CD4-positive, alpha-beta memory T cell (primary cell): ENCODE measurements around the gene DBNDD2. TPM values are rescaled to one million over a fixed set of nuclear protein-coding genes. Genes with fewer than 3 reads are reported as not detected.

Source experiments
- CTCF ChIA-PET: fragments of 350-600 bp; sonication (Branson Sonifier 250); formaldehyde crosslinking; loops from one replicate; lab custom pipeline; 2021; ENCODE audit warnings: inconsistent platforms; ENCODE audit not compliant: partially characterized antibody; lab: Charles Lee
- POLR2A ChIA-PET: fragments of 350-600 bp; sonication (Branson Sonifier 250); formaldehyde crosslinking; loops from one replicate; lab custom pipeline; 2021; ENCODE audit not compliant: partially characterized antibody; lab: Charles Lee
- DNase-seq, 5 donors: peaks; one replicate each; pipeline versions ENCODE4 v3.0.0 to v3.0.0-alpha.2; 2020 to 2022; ENCODE audit warnings: mixed read lengths in 1 of 5
- H3K27ac ChIP-seq: one replicate; pipeline ENCODE4 v1.7.0; 2013; ENCODE audit warnings: low read depth, low read length
- H3K27me3 ChIP-seq: 2 replicates; pipeline ENCODE4 v1.7.0; 2013; ENCODE audit warnings: mild to moderate bottlenecking, low read length, moderate library complexity; ENCODE audit not compliant: insufficient read depth
- H3K36me3 ChIP-seq: 2 replicates; pipeline ENCODE4 v1.7.0; 2013; ENCODE audit warnings: mild to moderate bottlenecking, low read length, moderate library complexity; ENCODE audit not compliant: insufficient read depth
- H3K4me1 ChIP-seq: 2 replicates; pipeline ENCODE4 v1.7.0; 2013; ENCODE audit warnings: mild to moderate bottlenecking, low read length, moderate library complexity; ENCODE audit not compliant: insufficient read depth
- H3K4me3 ChIP-seq, 2 donors: one replicate each; pipeline ENCODE4 v1.7.0; 2013; ENCODE audit warnings: low read length in 2 of 2, mild to moderate bottlenecking in 1 of 2
- H3K9me3 ChIP-seq, 2 donors: one replicate each; pipeline ENCODE4 v1.7.0; 2013; ENCODE audit warnings: low read length in 2 of 2, control low read depth in 1 of 2; ENCODE audit not compliant: control insufficient read depth in 1 of 2
- H3K27ac Mint-ChIP-seq, 7 donors: one replicate each; pipeline ENCODE4 v1.8.0; 2020 to 2021; ENCODE audit warnings: mixed read lengths in 7 of 7, mild to moderate bottlenecking in 6 of 7, inconsistent platforms in 3 of 7, moderate library complexity in 3 of 7
- H3K27me3 Mint-ChIP-seq, 2 donors: one replicate each; pipeline ENCODE4 v1.8.0; 2020 to 2021; ENCODE audit warnings: mixed read lengths in 2 of 2
- H3K36me3 Mint-ChIP-seq, 2 donors: one replicate each; pipeline ENCODE4 v1.8.0; 2020 to 2021; ENCODE audit warnings: mixed read lengths in 2 of 2, inconsistent platforms in 1 of 2, mild to moderate bottlenecking in 1 of 2
- H3K4me1 Mint-ChIP-seq, 4 donors: one replicate each; pipeline ENCODE4 v1.8.0; 2020 to 2021; ENCODE audit warnings: mixed read lengths in 4 of 4, mild to moderate bottlenecking in 1 of 4
- H3K4me3 Mint-ChIP-seq, 8 donors: one replicate each; pipeline ENCODE4 v1.8.0; 2020 to 2021; ENCODE audit warnings: mixed read lengths in 8 of 8, mild to moderate bottlenecking in 7 of 8, moderate library complexity in 6 of 8, inconsistent platforms in 3 of 8
- H3K9me3 Mint-ChIP-seq, 8 donors: one replicate each; pipeline ENCODE4 v1.8.0; 2020 to 2021; ENCODE audit warnings: mixed read lengths in 8 of 8, mild to moderate bottlenecking in 5 of 8, inconsistent platforms in 3 of 8, moderate library complexity in 1 of 8
- intact Hi-C: fragments of 100-400 bp; cut with micrococcal nuclease; formaldehyde crosslinking; loops from one replicate; pipeline ENCODE4 v1.15.1; 2023
- polyA plus RNA-seq, 2 donors: library from polyadenylated mRNA; unstranded; fragments of 300-500 nt; fragmentation: Illumina TruSeq; gene quantifications; one replicate each; pipeline ENCODE4 v1.2.3, GENCODE V29; 2021
- total RNA-seq, 2 experiments: library from RNA; stranded (reverse); gene quantifications; one replicate each; pipeline ENCODE4 v1.2.3, GENCODE V29; 2021

DBNDD2 gene
- total and polyA plus RNA-seq, 4 experiments from 2014 or later, result 12.9 to 18.4 (median 16.6) TPM

GRCh38 chr20:45432294-45432693 lies 24.2 kb downstream of the DBNDD2 start:
- CTCF ChIA-PET, result interaction anchor here (10.1 kb wide), 1 partner anchor 64 kb away, joined by 543 read pairs; the partner anchor contains the start of genes SYS1 and TP53TG5
- DNase-seq, result no peak
- Histone ChIP-seq H3K9me3 (no peaks in the 10 kb centered on the region), H3K27ac (no peak overlapping the region), H3K36me3 (no peaks in the 10 kb centered on the region), H3K4me3 (no peak overlapping the region), H3K27me3 (no peaks in the 10 kb centered on the region), H3K4me1 (peaks cover 15% of the 10 kb centered on the region)
- Mint-ChIP-seq H3K27ac (peak overlapping the region in 1 of 7 donors; percentile 52), H3K27me3 (no peaks in the 10 kb centered on the region), H3K9me3 (no peaks in the 10 kb centered on the region), H3K4me3 (no peak overlapping the region), H3K4me1 (peaks cover 5 to 18% (median 7%) of the 10 kb centered on the region in 4 donors), H3K36me3 (peaks cover 8 to 27% of the 10 kb centered on the region in 2 donors)
- intact Hi-C loops, result no loop called here
- POLR2A ChIA-PET, result interaction anchor here (1.2 kb wide), 1 partner anchor 17 kb away, joined by 3 read pairs; the partner anchor contains the start of gene PIGT

GRCh38 chr20:45433316-45433715 lies 25.2 kb downstream of the DBNDD2 start:
- Mint-ChIP-seq H3K9me3 (no peaks in the 10 kb centered on the region), H3K4me3 (no peak overlapping the region), H3K4me1 (peaks cover 5 to 18% (median 7%) of the 10 kb centered on the region in 4 donors), H3K36me3 (peaks cover 3 to 16% of the 10 kb centered on the region in 2 donors), H3K27ac (peak overlapping the region in 1 of 7 donors; percentile 5), H3K27me3 (no peaks in the 10 kb centered on the region)
- no peaks in the 10 kb centered on the region for H3K36me3 ChIP-seq
- H3K4me1 ChIP-seq, result peaks cover 15% of the 10 kb centered on the region
- intact Hi-C loops, result no loop called here
- ChIA-PET CTCF (interaction anchor here (10.1 kb wide), 1 partner anchor 65 kb away, joined by 543 read pairs; the partner anchor contains the start of genes SYS1 and TP53TG5), POLR2A (interaction anchor here (1.2 kb wide), 1 partner anchor 18 kb away, joined by 3 read pairs; the partner anchor contains the start of gene PIGT)
- no peaks in the 10 kb centered on the region for H3K9me3 ChIP-seq
- no peaks in the 10 kb centered on the region for H3K27me3 ChIP-seq
- no peak for DNase-seq
- no peak overlapping the region for H3K27ac ChIP-seq
- H3K4me3 ChIP-seq, result no peak overlapping the region

- H3K36me3 Mint-ChIP-seq, result peaks cover 3 to 16% of the 10 kb centered on the region in 2 donors
- peak overlapping the region in 3 of 7 donors; percentile 37 to 92 (median 51) for H3K27ac Mint-ChIP-seq
- no peaks in the 10 kb centered on the region for H3K9me3 Mint-ChIP-seq
- peaks cover 5 to 18% (median 7%) of the 10 kb centered on the region in 4 donors for H3K4me1 Mint-ChIP-seq
- Histone ChIP-seq H3K27me3 (no peaks in the 10 kb centered on the region), H3K9me3 (no peaks in the 10 kb centered on the region), H3K4me3 (no peak overlapping the region), H3K36me3 (no peaks in the 10 kb centered on the region), H3K27ac (no peak overlapping the region), H3K4me1 (peaks cover 15% of the 10 kb centered on the region)
- DNase-seq, result no peak
- H3K27me3 Mint-ChIP-seq, result no peaks in the 10 kb centered on the region
- intact Hi-C loops, result no loop called here
- CTCF ChIA-PET, result interaction anchor here (5.0 to 10.1 kb wide), 3 partner anchors 17 to 115 kb away, joined by 83 to 543 read pairs (median 126); partner anchors contain the start of genes SYS1 and TP53TG5
- POLR2A ChIA-PET, result interaction anchor here (0.6 to 1.0 kb wide), 2 partner anchors 60 to 71 kb away, joined by 3 to 6 read pairs; partner anchors contain the start of gene SYS1
- H3K4me3 Mint-ChIP-seq, result no peak overlapping the region
Measured at GRCh38 chr20:45433976-45434375, 25.9 kb downstream of the DBNDD2 start.

- no peaks in the 10 kb centered on the region for H3K36me3 ChIP-seq
- Mint-ChIP-seq H3K27ac (peak overlapping the region; percentile 37 to 88 (median 64)), H3K27me3 (no peaks in the 10 kb centered on the region)
Measured at GRCh38 chr20:45436732-45437485, 28.8 kb downstream of the DBNDD2 start.

GRCh38 chr20:45440424-45440823 lies 32.3 kb downstream of the DBNDD2 start:
- no peaks in the 10 kb centered on the region for H3K36me3 Mint-ChIP-seq
- H3K27me3 ChIP-seq, result no peaks in the 10 kb centered on the region
- no peaks in the 10 kb centered on the region for H3K9me3 ChIP-seq
- no peak overlapping the region for H3K4me3 ChIP-seq
- no peak overlapping the region for H3K27ac ChIP-seq
- peaks cover 24% of the 10 kb centered on the region for H3K4me1 ChIP-seq
- H3K27me3 Mint-ChIP-seq, result peaks cover 3 to 4% of the 10 kb centered on the region in 2 donors
- intact Hi-C loops, result no loop called here
- POLR2A ChIA-PET, result no interaction called here
- CTCF ChIA-PET, result interaction anchor here (1.2 to 10.1 kb wide), 7 partner anchors 10 to 148 kb away, joined by 3 to 543 read pairs (median 4); partner anchors contain the start of genes SYS1 and TP53TG5
- H3K36me3 ChIP-seq, result no peaks in the 10 kb centered on the region
- no peaks in the 10 kb centered on the region for H3K9me3 Mint-ChIP-seq
- H3K27ac Mint-ChIP-seq, result no peak overlapping the region
- H3K4me1 Mint-ChIP-seq, result peaks cover 21 to 32% (median 25%) of the 10 kb centered on the region in 4 donors
- no peak for DNase-seq
- no peak overlapping the region for H3K4me3 Mint-ChIP-seq

More at GRCh38 chr20:45436732-45437485, 28.8 kb downstream of the DBNDD2 start:
- POLR2A ChIA-PET, result interaction anchor here (0.8 to 4.6 kb wide), 13 partner anchors 14 to 116 kb away, joined by 3 to 113 read pairs (median 5); partner anchors contain the start of genes PIGT and SYS1
- Histone ChIP-seq H3K4me3 (peak overlapping the region; percentile 59 to 60), H3K9me3 (no peaks in the 10 kb centered on the region), H3K27ac (peak overlapping the region; percentile 32), H3K27me3 (no peaks in the 10 kb centered on the region), H3K4me1 (peaks cover 15% of the 10 kb centered on the region)
- DNase-seq, result peak; percentile 80 to 84 (median 81)
- Mint-ChIP-seq H3K9me3 (no peaks in the 10 kb centered on the region), H3K36me3 (peaks cover 0 to 11% of the 10 kb centered on the region in 2 donors), H3K4me3 (peak overlapping the region; percentile 80 to 88 (median 84)), H3K4me1 (peaks cover 5 to 17% (median 6%) of the 10 kb centered on the region in 4 donors)
- intact Hi-C loops, result loop anchor here (1.0 to 5.0 kb wide), 6 partner anchors 13 to 335 kb away; partner anchors contain the start of genes PIGT and SYS1
- CTCF ChIA-PET, result interaction anchor here (0.5 to 10.1 kb wide), 41 partner anchors 8 to 740 kb away, joined by 3 to 543 read pairs (median 8); partner anchors contain the start of genes PIGT, SDC4, SYS1 and TP53TG5

GRCh38 chr20:45440891-45441685 lies 33.0 kb downstream of the DBNDD2 start:
- Histone ChIP-seq H3K4me1 (peaks cover 24% of the 10 kb centered on the region), H3K27me3 (no peaks in the 10 kb centered on the region), H3K4me3 (no peak overlapping the region), H3K9me3 (no peaks in the 10 kb centered on the region), H3K27ac (no peak overlapping the region), H3K36me3 (no peaks in the 10 kb centered on the region)
- ChIA-PET POLR2A (no interaction called here), CTCF (interaction anchor here (1.6 to 10.1 kb wide), 3 partner anchors 9 to 147 kb away, joined by 4 to 543 read pairs (median 16); partner anchors contain the start of genes SYS1 and TP53TG5)
- DNase-seq, result no peak
- peaks cover 4 to 6% of the 10 kb centered on the region in 2 donors for H3K27me3 Mint-ChIP-seq
- H3K27ac Mint-ChIP-seq, result no peak overlapping the region
- H3K36me3 Mint-ChIP-seq, result no peaks in the 10 kb centered on the region
- no peaks in the 10 kb centered on the region for H3K9me3 Mint-ChIP-seq
- peaks cover 23 to 37% (median 30%) of the 10 kb centered on the region in 4 donors for H3K4me1 Mint-ChIP-seq
- intact Hi-C loops, result no loop called here
- no peak overlapping the region for H3K4me3 Mint-ChIP-seq
